ENCODE data around the gene THUMPD3.

DNA sequence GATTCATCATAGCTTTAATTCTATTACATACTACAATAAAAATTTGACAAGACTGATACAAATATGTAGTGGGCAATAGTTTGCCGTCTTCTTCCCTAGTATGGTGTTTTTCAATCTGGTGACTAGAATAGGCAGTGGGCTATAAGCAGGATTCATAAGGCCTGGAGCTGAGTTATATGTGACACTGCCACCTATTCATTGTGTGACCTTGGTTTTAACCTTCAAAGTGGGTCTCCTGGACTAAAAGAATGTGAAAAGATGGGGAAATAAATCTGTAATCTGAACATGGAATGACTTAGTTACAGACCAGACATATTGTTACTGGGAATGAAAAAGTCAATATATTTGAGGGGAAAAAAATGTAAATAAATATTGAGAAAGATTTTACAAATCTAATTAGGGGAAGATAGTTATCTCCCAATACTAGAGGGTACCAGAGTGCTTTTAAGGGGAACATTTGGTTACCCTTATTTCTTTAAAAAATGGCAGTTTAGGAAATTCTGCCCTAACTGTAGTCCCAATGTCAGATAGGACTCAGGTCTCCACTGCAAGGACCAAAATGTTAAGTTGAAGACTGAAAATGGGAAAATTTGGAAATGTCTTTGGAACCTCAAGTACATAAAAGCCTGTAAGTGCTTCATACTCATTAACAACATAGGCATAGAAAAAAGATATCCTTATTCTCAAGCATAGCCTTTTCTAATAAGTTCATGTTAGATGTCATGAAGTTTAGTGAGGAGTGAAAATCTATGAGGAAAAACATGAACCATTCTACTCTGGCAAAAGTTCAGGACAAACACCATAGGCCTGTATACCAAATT lies 23.9 kb downstream of the THUMPD3 start:
- TF ChIP-seq, protein P1, sequence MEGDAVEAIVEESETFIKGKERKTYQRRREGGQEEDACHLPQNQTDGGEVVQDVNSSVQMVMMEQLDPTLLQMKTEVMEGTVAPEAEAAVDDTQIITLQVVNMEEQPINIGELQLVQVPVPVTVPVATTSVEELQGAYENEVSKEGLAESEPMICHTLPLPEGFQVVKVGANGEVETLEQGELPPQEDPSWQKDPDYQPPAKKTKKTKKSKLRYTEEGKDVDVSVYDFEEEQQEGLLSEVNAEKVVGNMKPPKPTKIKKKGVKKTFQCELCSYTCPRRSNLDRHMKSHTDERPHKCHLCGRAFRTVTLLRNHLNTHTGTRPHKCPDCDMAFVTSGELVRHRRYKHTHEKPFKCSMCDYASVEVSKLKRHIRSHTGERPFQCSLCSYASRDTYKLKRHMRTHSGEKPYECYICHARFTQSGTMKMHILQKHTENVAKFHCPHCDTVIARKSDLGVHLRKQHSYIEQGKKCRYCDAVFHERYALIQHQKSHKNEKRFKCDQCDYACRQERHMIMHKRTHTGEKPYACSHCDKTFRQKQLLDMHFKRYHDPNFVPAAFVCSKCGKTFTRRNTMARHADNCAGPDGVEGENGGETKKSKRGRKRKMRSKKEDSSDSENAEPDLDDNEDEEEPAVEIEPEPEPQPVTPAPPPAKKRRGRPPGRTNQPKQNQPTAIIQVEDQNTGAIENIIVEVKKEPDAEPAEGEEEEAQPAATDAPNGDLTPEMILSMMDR (IDR thresholded peaks at IDR 0.05): no peak
- no peak for TF ChIP-seq POLR2A (IDR thresholded peaks at IDR 0.05)
